SK-N-SH (cell line): ENCODE data around the gene RXYLT1.

Experiments used
- CHD2 ChIP-seq: fragments of 150-350 bp; IDR thresholded peaks from 2 replicates; pipeline ENCODE4 v1.6.1; 2018; ENCODE audit warnings: low read length; ENCODE audit not compliant: partially characterized antibody
- CTCF ChIP-seq: fragments of 200-600 bp; sonication (generic); IDR thresholded peaks from 2 replicates; pipeline ENCODE4 v1.6.1; 2017; ENCODE audit warnings: antibody characterized with exemption, mild to moderate bottlenecking, moderate library complexity
- ELF1 ChIP-seq: IDR thresholded peaks from 2 replicates; pipeline ENCODE4 v1.4.0; 2012
- EP300 ChIP-seq, 2 experiments: IDR thresholded peaks; 2 replicates each; pipeline versions ENCODE4 v1.4.0 to v1.6.1; 2012; ENCODE audit warnings: borderline replicate concordance in 1 of 2, low read depth in 1 of 2, low read length in 1 of 2
- FOXM1 ChIP-seq: IDR thresholded peaks from 2 replicates; pipeline ENCODE4 v1.4.0; 2012; ENCODE audit warnings: low read depth, mild to moderate bottlenecking
- GABPA ChIP-seq: IDR thresholded peaks from 2 replicates; pipeline ENCODE4 v1.4.0; 2012; ENCODE audit warnings: low read depth, mild to moderate bottlenecking
- IRF3 ChIP-seq: fragments of 150-350 bp; IDR thresholded peaks from 2 replicates; pipeline ENCODE4 v1.6.1; 2016; ENCODE audit warnings: mild to moderate bottlenecking, low read depth, low read length
- MXI1 ChIP-seq: IDR thresholded peaks from 2 replicates; pipeline ENCODE4 v1.6.1; 2012; ENCODE audit warnings: mild to moderate bottlenecking, low read depth, low read length, improper control_type of control experiment
- POLR2AphosphoS5 ChIP-seq: IDR thresholded peaks from 2 replicates; pipeline ENCODE4 v1.6.1; 2012; ENCODE audit warnings: low read depth, low read length
- RFX5 ChIP-seq: IDR thresholded peaks from 2 replicates; pipeline ENCODE4 v1.6.1; 2012; ENCODE audit warnings: mild to moderate bottlenecking, improper control_type of control experiment, low read length
- SMC3 ChIP-seq: IDR thresholded peaks from 2 replicates; pipeline ENCODE4 v1.6.1; 2012; ENCODE audit warnings: low read depth, low read length, improper control_type of control experiment
- TEAD4 ChIP-seq: IDR thresholded peaks from 2 replicates; pipeline ENCODE4 v1.4.0; 2012; ENCODE audit warnings: mild to moderate bottlenecking, borderline replicate concordance; ENCODE audit not compliant: insufficient read depth
- USF2 ChIP-seq: fragments of 150-350 bp; IDR thresholded peaks from 2 replicates; pipeline ENCODE4 v1.6.1; 2017; ENCODE audit warnings: antibody characterized with exemption, low read length, low read depth, borderline replicate concordance
- YY1 ChIP-seq: IDR thresholded peaks from 2 replicates; pipeline ENCODE4 v1.4.0; 2012; ENCODE audit warnings: low read depth, mild to moderate bottlenecking

GRCh38 chr12:63790608-63790945, 10.9 kb downstream of the RXYLT1 start:
- TF ChIP-seq CTCF (no peak), POLR2AphosphoS5 (no peak), FOXM1 (no peak), MXI1 (no peak), RFX5 (no peak), CHD2 (no peak), IRF3 (no peak), EP300 (IDR thresholded peaks at IDR 0.05; ENCODE audit: borderline replicate concordance in 1 of 2, low read depth in 1 of 2, low read length in 1 of 2) (no peak), YY1 (no peak), USF2 (no peak), GABPA (no peak), TEAD4 (no peak), SMC3 (no peak), ELF1 (no peak)
